HepG2 (cell line): ENCODE data around the gene SMURF1. TPM values are rescaled to one million over a fixed set of nuclear protein-coding genes. Genes with fewer than 3 reads are reported as not detected.

ENCODE experiments used
- ATAD3A ChIP-seq: sonication (generic); formaldehyde crosslinking; IDR thresholded peaks from 2 replicates; pipeline ENCODE4 v1.4.0; 2020; ENCODE audit warnings: missing genetic modification reagents
- CTCF ChIP-seq: sonication (generic); formaldehyde crosslinking; IDR thresholded peaks from 2 replicates; pipeline ENCODE4 v1.5.0; 2020; ENCODE audit warnings: mild to moderate bottlenecking, missing genetic modification reagents, moderate library complexity
- DPF2 ChIP-seq: sonication (generic); formaldehyde crosslinking; IDR thresholded peaks from 2 replicates; pipeline ENCODE4 v1.4.0; 2020; ENCODE audit warnings: mild to moderate bottlenecking, low read depth, missing genetic modification reagents, borderline replicate concordance
- FLYWCH1 ChIP-seq: sonication (generic); formaldehyde crosslinking; IDR thresholded peaks from 2 replicates; pipeline ENCODE4 v1.8.1; 2023; ENCODE audit warnings: mild to moderate bottlenecking, missing genetic modification reagents
- GABPA ChIP-seq, 2 experiments: IDR thresholded peaks; 2 replicates each; pipeline ENCODE4 v1.6.1; 2011 to 2016; ENCODE audit warnings: low read depth in 2 of 2, low read length in 1 of 2, missing biosample characterization in 1 of 2, missing genetic modification characterization in 1 of 2
- HOMEZ ChIP-seq: IDR thresholded peaks from 2 replicates; pipeline ENCODE4 v1.6.1; 2016; ENCODE audit warnings: low read depth
- KDM3A ChIP-seq: IDR thresholded peaks from 2 replicates; pipeline ENCODE4 v1.6.1; 2018; ENCODE audit warnings: low read depth, missing compliant biosample characterization
- NR2F1 ChIP-seq, 2 experiments: fragments of 450-650 bp in 1 of 2; formaldehyde crosslinking in 1 of 2; IDR thresholded peaks; 2 replicates each; pipeline versions ENCODE4 v1.5.0 to v1.6.1; 2016 to 2020; ENCODE audit warnings: mild to moderate bottlenecking in 1 of 2, missing compliant biosample characterization in 1 of 2, missing genetic modification reagents in 1 of 2, moderate library complexity in 1 of 2
- STAG1 ChIP-seq: sonication (generic); formaldehyde crosslinking; IDR thresholded peaks from 2 replicates; pipeline ENCODE4 v1.4.0; 2020; ENCODE audit warnings: missing genetic modification reagents
- TFDP1 ChIP-seq: IDR thresholded peaks from 2 replicates; pipeline ENCODE4 v1.6.1; 2016; ENCODE audit warnings: missing compliant biosample characterization, missing genetic modification reagents, borderline replicate concordance
- TGIF2 ChIP-seq: IDR thresholded peaks from 2 replicates; pipeline ENCODE4 v1.6.1; 2016; ENCODE audit warnings: control low read depth, missing compliant biosample characterization
- ZBTB4 ChIP-seq: sonication (generic); formaldehyde crosslinking; IDR thresholded peaks from 2 replicates; pipeline ENCODE4 v1.4.0; 2020; ENCODE audit warnings: missing genetic modification reagents, mild to moderate bottlenecking, borderline replicate concordance
- ZNF17 ChIP-seq: sonication (generic); formaldehyde crosslinking; IDR thresholded peaks from 2 replicates; pipeline ENCODE4 v1.5.0; 2020; ENCODE audit warnings: mild to moderate bottlenecking, missing genetic modification reagents
- ZNF251 ChIP-seq: sonication (generic); formaldehyde crosslinking; IDR thresholded peaks from 2 replicates; pipeline ENCODE4 v1.9.0; 2021; ENCODE audit warnings: mild to moderate bottlenecking, missing genetic modification reagents
- ZNF432 ChIP-seq: sonication (generic); formaldehyde crosslinking; IDR thresholded peaks from 2 replicates; pipeline ENCODE4 v1.5.0; 2020; ENCODE audit warnings: missing genetic modification reagents, mild to moderate bottlenecking, borderline replicate concordance
- ZNF597 ChIP-seq: sonication (generic); formaldehyde crosslinking; IDR thresholded peaks from 2 replicates; pipeline ENCODE4 v1.5.0; 2020; ENCODE audit warnings: missing genetic modification reagents
- ZNF670 ChIP-seq: sonication (generic); formaldehyde crosslinking; IDR thresholded peaks from 2 replicates; pipeline ENCODE4 v1.8.0; 2022; ENCODE audit warnings: mild to moderate bottlenecking, missing genetic modification reagents, borderline replicate concordance
- ZNF703 ChIP-seq: sonication (generic); formaldehyde crosslinking; IDR thresholded peaks from 2 replicates; pipeline ENCODE4 v1.5.1; 2020; ENCODE audit warnings: missing genetic modification reagents, mild to moderate bottlenecking, moderate library complexity, borderline replicate concordance
- ZNF781 ChIP-seq: sonication (generic); formaldehyde crosslinking; IDR thresholded peaks from 2 replicates; pipeline ENCODE4 v1.5.1; 2020; ENCODE audit warnings: borderline replicate concordance, mild to moderate bottlenecking, missing genetic modification reagents; ENCODE audit errors: not compliant biosample characterization
- polyA plus RNA-seq, 8 experiments: library from polyadenylated mRNA; depleted of rRNA in 3 of 8; stranded (reverse) in 7 of 8; unstranded in 1 of 8; fragments of >200 nt; fragmentation: Illumina TruSeq in 4 of 8; extraction: Trizol in 4 of 8; gene quantifications; 2 replicates each; pipeline versions ENCODE4 v1.2.1 to v1.2.3, GENCODE V29; 2011 to 2016; ENCODE audit warnings: low read depth in 4 of 8, missing spikeins in 1 of 8, mixed read lengths in 1 of 8; ENCODE audit not compliant: insufficient read depth in 1 of 8
- total RNA-seq, 5 experiments: library from RNA; depleted of rRNA; stranded (reverse); fragments of >200 nt; fragmentation: Illumina TruSeq; extraction: Trizol; gene quantifications; 2 replicates each; pipeline ENCODE4 v1.2.3, GENCODE V29; 2016; ENCODE audit warnings: low read depth in 1 of 5

The SMURF1 gene
- total and polyA plus RNA-seq, 2 of the 13 experiments (the other 11 are each of a cell fraction or from before 2014, with no cell fraction given): 8.3 to 11.1 TPM

- peak; percentile 24; the same call in 1 of the 2 replicates for TF ChIP-seq DPF2 (CRISPR knock-in tag)
- TF ChIP-seq GABPA (IDR thresholded peaks at IDR 0.05; ENCODE audit: low read depth, low read length): no peak
- TF ChIP-seq GABPA (CRISPR knock-in tag; IDR thresholded peaks at IDR 0.05; ENCODE audit: low read depth): peak; percentile 71
- no peak for TF ChIP-seq TGIF2 (CRISPR knock-in tag)
- TF ChIP-seq FLYWCH1 (CRISPR knock-in tag): no peak
- no peak for TF ChIP-seq ATAD3A (CRISPR knock-in tag)
- no peak for TF ChIP-seq KDM3A
- TF ChIP-seq HOMEZ (CRISPR knock-in tag): peak; percentile 56; the same call in 1 of the 2 replicates
- no peak for TF ChIP-seq CTCF
- TF ChIP-seq ZNF670 (CRISPR knock-in tag): peak; percentile 90
- no peak for TF ChIP-seq ZBTB4 (CRISPR knock-in tag)
- no peak for TF ChIP-seq ZNF703 (CRISPR knock-in tag)
- TF ChIP-seq ZNF781 (CRISPR knock-in tag): no peak
- no peak for TF ChIP-seq ZNF432 (CRISPR knock-in tag)
- no peak for TF ChIP-seq ZNF597 (CRISPR knock-in tag)
- TF ChIP-seq NR2F1 (CRISPR knock-in tag; IDR thresholded peaks at IDR 0.05): peak in 1 of 2 experiments; percentile 32; a peak in 1 of 4 replicates
- no peak for TF ChIP-seq STAG1 (CRISPR knock-in tag)
- no peak for TF ChIP-seq ZNF17 (CRISPR knock-in tag)
- TF ChIP-seq ZNF251 (CRISPR knock-in tag): no peak
- TF ChIP-seq TFDP1 (CRISPR knock-in tag): no peak
These were observed 44.9 kb downstream of the SMURF1 start (continued) for GRCh38 chr7:99098824-99099498.
